ENCODE results near the gene ZNRF2. TPM values are rescaled to one million over a fixed set of nuclear protein-coding genes. Genes with fewer than 3 reads are reported as not detected.

The ZNRF2 gene
- total RNA-seq, 1 donor from 2014 or later, result 11.2 TPM

DNA sequence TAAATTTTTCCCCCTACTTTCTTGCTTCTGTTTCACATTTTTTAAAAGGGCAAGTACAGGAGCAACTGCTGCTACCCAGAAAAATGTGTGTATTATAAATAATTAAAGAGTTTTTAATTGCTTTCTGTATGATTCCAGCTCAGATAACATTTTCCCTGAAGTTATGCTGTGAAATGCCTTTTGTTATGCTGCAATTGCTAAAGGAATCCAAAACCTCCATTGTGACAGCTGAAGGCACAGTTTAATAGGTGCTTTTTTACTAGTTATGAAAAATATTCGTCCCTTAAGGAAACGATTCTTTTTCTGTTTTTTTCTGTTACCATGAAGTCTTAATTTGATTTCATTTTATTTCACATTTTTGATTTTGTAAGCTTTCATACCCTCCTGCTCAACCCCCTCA is 83.2 kb downstream of the ZNRF2 start:
- Mint-ChIP-seq H3K9me3 (no peaks in the 10 kb centered on the region), H3K4me3 (no peak overlapping the region), H3K4me1 (ENCODE audit: unreplicated experiment) (peaks cover 7% of the 10 kb centered on the region), H3K27ac (no peak overlapping the region), H3K36me3 (no peaks in the 10 kb centered on the region), H3K27me3 (no peaks in the 10 kb centered on the region)
- DNase-seq (ENCODE audit: extremely low spot score, unreplicated experiment), result no peak
- TF ChIP-seq CTCF (conservative IDR thresholded peaks at IDR 0.05), result no peak

DNA sequence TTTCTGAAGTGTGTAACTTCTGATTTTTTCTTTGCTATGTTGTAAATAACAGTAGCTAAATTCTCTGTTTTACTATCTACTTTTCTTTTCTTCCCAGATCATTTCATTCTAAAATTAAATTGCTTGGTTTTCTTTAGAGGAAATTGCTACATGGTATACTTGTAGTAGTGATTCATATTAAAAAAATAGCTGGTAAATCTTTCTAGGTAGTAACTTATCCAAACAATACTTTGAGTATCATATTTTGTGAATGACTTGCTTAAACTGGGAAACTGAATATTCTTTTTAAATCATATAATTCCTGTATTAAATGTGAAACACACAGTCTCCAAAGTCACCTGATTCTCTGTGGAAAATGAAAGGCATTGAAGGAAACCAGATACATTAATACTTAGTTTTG is 85.5 kb downstream of the ZNRF2 start:
- H3K36me3 Mint-ChIP-seq, result no peaks in the 10 kb centered on the region
- no peak overlapping the region for H3K4me3 Mint-ChIP-seq
- H3K9me3 Mint-ChIP-seq, result peaks cover 7% of the 10 kb centered on the region
- TF ChIP-seq CTCF (conservative IDR thresholded peaks at IDR 0.05), result no peak
- H3K27ac Mint-ChIP-seq, result no peak overlapping the region
- DNase-seq (ENCODE audit: extremely low spot score, unreplicated experiment), result no peak
- H3K4me1 Mint-ChIP-seq (ENCODE audit: unreplicated experiment), result peaks cover 7% of the 10 kb centered on the region
- no peaks in the 10 kb centered on the region for H3K27me3 Mint-ChIP-seq

DNA sequence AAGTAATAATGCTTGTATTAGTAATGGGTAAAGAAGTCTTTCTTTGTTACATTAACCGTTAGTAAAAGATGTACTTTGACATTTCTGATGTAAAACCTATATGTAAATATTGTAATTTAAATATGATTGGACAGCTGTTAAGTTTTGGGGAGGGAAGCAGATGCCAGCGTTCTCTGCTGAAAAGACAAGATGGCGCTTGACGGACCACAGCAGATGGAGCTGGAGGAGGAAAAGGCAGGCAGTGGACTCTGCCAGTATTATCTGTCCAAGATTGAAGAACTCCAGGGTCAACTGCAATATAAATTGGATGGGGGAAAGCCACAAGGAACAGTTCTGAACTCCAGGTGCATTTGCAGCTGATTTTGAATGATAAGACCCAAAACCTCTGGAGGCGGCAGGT is 86.9 kb downstream of the ZNRF2 start:
- TF ChIP-seq CTCF (conservative IDR thresholded peaks at IDR 0.05), result no peak
- Mint-ChIP-seq H3K27ac (no peak overlapping the region), H3K27me3 (no peaks in the 10 kb centered on the region), H3K9me3 (peaks cover 11% of the 10 kb centered on the region), H3K36me3 (no peaks in the 10 kb centered on the region), H3K4me3 (no peak overlapping the region), H3K4me1 (ENCODE audit: unreplicated experiment) (peaks cover 7% of the 10 kb centered on the region)
- DNase-seq (ENCODE audit: extremely low spot score, unreplicated experiment), result no peak

DNA sequence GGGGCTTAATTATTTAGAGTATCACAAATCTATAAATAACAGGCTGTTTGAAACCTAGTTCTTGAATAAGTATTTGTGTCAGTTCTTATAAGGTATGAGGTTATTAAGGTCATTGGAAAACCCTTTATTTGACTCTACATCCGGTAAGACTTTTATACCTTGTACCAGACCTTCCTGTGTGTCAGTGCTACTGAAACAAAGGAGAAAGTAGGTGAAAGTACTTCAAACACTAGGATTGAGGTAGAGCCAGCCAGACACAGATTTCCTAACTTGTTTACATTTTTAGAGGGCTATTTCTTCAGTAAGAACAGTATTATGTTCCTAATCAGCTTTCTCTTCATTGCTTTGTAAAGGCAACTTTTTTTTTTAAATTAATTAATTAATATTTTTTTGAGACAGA is 93.9 kb downstream of the ZNRF2 start:
- Mint-ChIP-seq H3K9me3 (peaks cover 18% of the 10 kb centered on the region), H3K4me3 (no peak overlapping the region), H3K27ac (no peak overlapping the region), H3K27me3 (no peaks in the 10 kb centered on the region), H3K4me1 (ENCODE audit: unreplicated experiment) (no peaks in the 10 kb centered on the region), H3K36me3 (no peaks in the 10 kb centered on the region)
- no peak for TF ChIP-seq CTCF (conservative IDR thresholded peaks at IDR 0.05)
- DNase-seq (ENCODE audit: extremely low spot score, unreplicated experiment), result no peak

DNA sequence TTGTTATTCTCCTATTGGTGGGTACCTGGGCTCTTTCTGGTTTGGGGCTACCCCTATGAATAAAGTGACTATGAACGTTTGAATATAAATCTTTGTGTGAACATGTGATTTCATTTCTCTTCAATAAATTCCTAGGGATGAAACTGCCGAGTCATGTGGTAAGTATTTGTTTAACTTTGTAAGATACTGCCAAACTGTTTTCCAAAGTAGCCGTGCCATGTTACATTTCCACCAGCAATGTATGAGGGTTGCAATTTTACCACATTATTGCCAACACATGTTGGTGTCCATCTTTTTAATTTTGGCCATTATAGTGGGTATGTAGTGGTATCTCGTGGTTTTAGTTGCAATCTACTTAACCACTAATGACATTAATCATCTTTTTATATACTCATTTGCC is 94.7 kb downstream of the ZNRF2 start:
- H3K9me3 Mint-ChIP-seq, result peaks cover 17% of the 10 kb centered on the region
- TF ChIP-seq CTCF (conservative IDR thresholded peaks at IDR 0.05), result no peak
- no peak for DNase-seq (ENCODE audit: extremely low spot score, unreplicated experiment)
- no peaks in the 10 kb centered on the region for H3K4me1 Mint-ChIP-seq (ENCODE audit: unreplicated experiment)
- H3K4me3 Mint-ChIP-seq, result no peak overlapping the region
- no peaks in the 10 kb centered on the region for H3K27me3 Mint-ChIP-seq
- no peaks in the 10 kb centered on the region for H3K36me3 Mint-ChIP-seq
- H3K27ac Mint-ChIP-seq, result no peak overlapping the region

- H3K9me3 Mint-ChIP-seq, result peaks cover 13% of the 10 kb centered on the region
- H3K4me1 Mint-ChIP-seq (ENCODE audit: unreplicated experiment), result no peaks in the 10 kb centered on the region
- TF ChIP-seq CTCF (conservative IDR thresholded peaks at IDR 0.05), result no peak
- H3K4me3 Mint-ChIP-seq, result no peak overlapping the region
- DNase-seq (ENCODE audit: extremely low spot score, unreplicated experiment), result no peak
- no peaks in the 10 kb centered on the region for H3K36me3 Mint-ChIP-seq
- no peaks in the 10 kb centered on the region for H3K27me3 Mint-ChIP-seq
- no peak overlapping the region for H3K27ac Mint-ChIP-seq
Observed at GRCh38 chr7:30379741-30380140, 95.3 kb downstream of the ZNRF2 start.
